ENCODE data around the gene DCST2.

The DCST2 gene

GRCh38 chr1:155026588-155026987 is 7.0 kb downstream of the DCST2 start:
- no peak for DNase-seq (ENCODE audit: low spot score)

GRCh38 chr1:155026154-155026553 is 7.4 kb downstream of the DCST2 start:
- no peak for DNase-seq (ENCODE audit: low spot score)

- no peak for DNase-seq (ENCODE audit: low spot score)
Measured at GRCh38 chr1:155024315-155024714, 9.3 kb downstream of the DCST2 start.

- DNase-seq (ENCODE audit: low spot score) = no peak
Measured at GRCh38 chr1:155023627-155024026, 10.0 kb downstream of the DCST2 start.

- no peak for DNase-seq (ENCODE audit: low spot score)
Measured at GRCh38 chr1:155022927-155023236, 10.7 kb downstream of the DCST2 start.

- no peak for DNase-seq (ENCODE audit: low spot score)
Measured at GRCh38 chr1:155022136-155022926, 11.2 kb downstream of the DCST2 start.

- peak; percentile 50 for DNase-seq (ENCODE audit: low spot score)
Measured at GRCh38 chr1:155019377-155020245, 14.0 kb downstream of the DCST2 start.

- no peak for DNase-seq (ENCODE audit: low spot score)
Measured at GRCh38 chr1:155018617-155019348, 14.8 kb downstream of the DCST2 start.

- DNase-seq (ENCODE audit: low spot score) = no peak
Measured at GRCh38 chr1:155017946-155018316, 15.7 kb downstream of the DCST2 start.

GRCh38 chr1:155017041-155017945 is 16.3 kb downstream of the DCST2 start:
- peak; percentile 85 for DNase-seq (ENCODE audit: low spot score)

- DNase-seq (ENCODE audit: low spot score) = no peak
Measured at GRCh38 chr1:155016231-155016831, 17.2 kb downstream of the DCST2 start.

- no peak for DNase-seq (ENCODE audit: low spot score)
Measured at GRCh38 chr1:155015527-155016230, 17.9 kb downstream of the DCST2 start.

GRCh38 chr1:155014709-155015508 is 18.7 kb downstream of the DCST2 start:
- DNase-seq (ENCODE audit: low spot score) = no peak

GRCh38 chr1:155013632-155014031 is 19.9 kb downstream of the DCST2 start:
- no peak for DNase-seq (ENCODE audit: low spot score)

- DNase-seq (ENCODE audit: low spot score) = no peak
Measured at GRCh38 chr1:155012776-155013602, 20.6 kb downstream of the DCST2 start.

GRCh38 chr1:155012026-155012546 is 21.5 kb downstream of the DCST2 start:
- peak; percentile 86 for DNase-seq (ENCODE audit: low spot score)

- no peak for DNase-seq (ENCODE audit: low spot score)
Measured at GRCh38 chr1:155011437-155012025, 22.1 kb downstream of the DCST2 start.

GRCh38 chr1:155011004-155011416 is 22.6 kb downstream of the DCST2 start:
- no peak for DNase-seq (ENCODE audit: low spot score)
